Measurements from ENCODE around the gene GAMT.

The GAMT gene

GRCh38 chr19:1360126-1360817 lies 41.1 kb downstream of the GAMT start:
- no peak overlapping the region for H3K4me3 ChIP-seq (ENCODE audit: low read length, poor library complexity, severe bottlenecking)
- H3K4me1 ChIP-seq (ENCODE audit: insufficient read depth, low read length, poor library complexity, severe bottlenecking) = peaks cover 50% of the 10 kb centered on the region
- no peak overlapping the region for H3K9ac ChIP-seq (ENCODE audit: low read depth, low read length, poor library complexity, severe bottlenecking)
- H3K4me2 ChIP-seq (ENCODE audit: low read depth, low read length, poor library complexity, severe bottlenecking) = no peak overlapping the region
- no peak overlapping the region for H2AFZ ChIP-seq (ENCODE audit: low read length)
- H3K9me2 ChIP-seq (replicated peaks; ENCODE audit: low read depth, low read length) = no peaks in the 10 kb centered on the region
- no peaks in the 10 kb centered on the region for H3K9me3 ChIP-seq (ENCODE audit: insufficient read depth, low read depth, low read length)
- H3K27me3 ChIP-seq (ENCODE audit: insufficient read depth, low read length, poor library complexity, severe bottlenecking) = no peaks in the 10 kb centered on the region
- peaks cover 5% of the 10 kb centered on the region for H3F3A ChIP-seq (ENCODE audit: low read depth)
- no peak for TF ChIP-seq CTCF (conservative IDR thresholded peaks at IDR 0.05; ENCODE audit: low read length)
- no peak for TF ChIP-seq EZH2phosphoT487 (IDR thresholded peaks at IDR 0.05; ENCODE audit: borderline replicate concordance)
- peaks cover 60% of the 10 kb centered on the region; the same call in 1 of the 2 replicates for H3K79me2 ChIP-seq (ENCODE audit: insufficient read depth, low read length)
- H4K20me1 ChIP-seq (ENCODE audit: insufficient read depth, low read length, poor library complexity, severe bottlenecking) = no peaks in the 10 kb centered on the region
- H3K36me3 ChIP-seq (ENCODE audit: insufficient read depth, low read length) = no peaks in the 10 kb centered on the region; the same call in 1 of the 2 replicates

GRCh38 chr19:1357531-1358109 lies 43.7 kb downstream of the GAMT start:
- Histone ChIP-seq H3F3A (ENCODE audit: low read depth) (no peaks in the 10 kb centered on the region), H2AFZ (ENCODE audit: low read length) (no peak overlapping the region), H3K79me2 (ENCODE audit: insufficient read depth, low read length) (peaks cover 61% of the 10 kb centered on the region; the same call in 1 of the 2 replicates), H3K4me1 (ENCODE audit: insufficient read depth, low read length, poor library complexity, severe bottlenecking) (peaks cover 43% of the 10 kb centered on the region), H3K4me2 (ENCODE audit: low read depth, low read length, poor library complexity, severe bottlenecking) (no peak overlapping the region), H3K9me2 (replicated peaks; ENCODE audit: low read depth, low read length) (no peaks in the 10 kb centered on the region), H3K36me3 (ENCODE audit: insufficient read depth, low read length) (no peaks in the 10 kb centered on the region; the same call in 1 of the 2 replicates), H3K9me3 (ENCODE audit: insufficient read depth, low read depth, low read length) (no peaks in the 10 kb centered on the region), H3K27me3 (ENCODE audit: insufficient read depth, low read length, poor library complexity, severe bottlenecking) (no peaks in the 10 kb centered on the region), H3K4me3 (ENCODE audit: low read length, poor library complexity, severe bottlenecking) (no peak overlapping the region), H3K9ac (ENCODE audit: low read depth, low read length, poor library complexity, severe bottlenecking) (no peak overlapping the region), H4K20me1 (ENCODE audit: insufficient read depth, low read length, poor library complexity, severe bottlenecking) (no peaks in the 10 kb centered on the region)
- TF ChIP-seq EZH2phosphoT487 (IDR thresholded peaks at IDR 0.05; ENCODE audit: borderline replicate concordance) = no peak
- TF ChIP-seq CTCF (conservative IDR thresholded peaks at IDR 0.05; ENCODE audit: low read length) = no peak

GRCh38 chr19:1356508-1356865 lies 44.9 kb downstream of the GAMT start:
- Histone ChIP-seq H3K9me3 (ENCODE audit: insufficient read depth, low read depth, low read length) (no peaks in the 10 kb centered on the region), H3K4me3 (ENCODE audit: low read length, poor library complexity, severe bottlenecking) (peak overlapping the region; percentile 96), H3K79me2 (ENCODE audit: insufficient read depth, low read length) (peaks cover 50% of the 10 kb centered on the region; the same call in 1 of the 2 replicates), H4K20me1 (ENCODE audit: insufficient read depth, low read length, poor library complexity, severe bottlenecking) (no peaks in the 10 kb centered on the region), H3K4me1 (ENCODE audit: insufficient read depth, low read length, poor library complexity, severe bottlenecking) (peaks cover 31% of the 10 kb centered on the region), H3K4me2 (ENCODE audit: low read depth, low read length, poor library complexity, severe bottlenecking) (peak overlapping the region; percentile 80), H3K27me3 (ENCODE audit: insufficient read depth, low read length, poor library complexity, severe bottlenecking) (no peaks in the 10 kb centered on the region), H3K9me2 (replicated peaks; ENCODE audit: low read depth, low read length) (no peaks in the 10 kb centered on the region), H3K9ac (ENCODE audit: low read depth, low read length, poor library complexity, severe bottlenecking) (peak overlapping the region; percentile 92), H3F3A (ENCODE audit: low read depth) (no peaks in the 10 kb centered on the region), H2AFZ (ENCODE audit: low read length) (no peak overlapping the region), H3K36me3 (ENCODE audit: insufficient read depth, low read length) (no peaks in the 10 kb centered on the region; the same call in 1 of the 2 replicates)
- TF ChIP-seq EZH2phosphoT487 (IDR thresholded peaks at IDR 0.05; ENCODE audit: borderline replicate concordance) = no peak
- TF ChIP-seq CTCF (conservative IDR thresholded peaks at IDR 0.05; ENCODE audit: low read length) = no peak
